HCEC 1CT (cell line): ENCODE measurements around the gene SLC2A9.

Source experiments
- DNase-seq: peaks from one replicate; pipeline ENCODE4 v3.0.0-alpha.2; 2017

SLC2A9 gene

GRCh38 chr4:10020871-10021652, at the start of gene SLC2A9:
Gene SLC2A9 (minus strand): TSS chr4:10021497. CDS start chr4:10021429, 68 bp downstream.
- no peak for DNase-seq

GRCh38 chr4:10069075-10069642, 47.9 kb upstream of the SLC2A9 start:
- DNase-seq = no peak

- DNase-seq = no peak
Observed at GRCh38 chr4:10066670-10067651, 45.7 kb upstream of the SLC2A9 start.

GRCh38 chr4:10066206-10066605, 44.9 kb upstream of the SLC2A9 start:
- no peak for DNase-seq

GRCh38 chr4:10063544-10064300, 42.4 kb upstream of the SLC2A9 start:
- no peak for DNase-seq

- DNase-seq = peak; percentile 25
Observed at GRCh38 chr4:10061650-10062415, 40.5 kb upstream of the SLC2A9 start.

- no peak for DNase-seq
Observed at GRCh38 chr4:10058371-10058770, 37.1 kb upstream of the SLC2A9 start.

GRCh38 chr4:10057023-10057395, 35.7 kb upstream of the SLC2A9 start:
- no peak for DNase-seq

- no peak for DNase-seq
Observed at GRCh38 chr4:10056334-10057022, 35.2 kb upstream of the SLC2A9 start.

- no peak for DNase-seq
Observed at GRCh38 chr4:10055871-10056270, 34.6 kb upstream of the SLC2A9 start.

GRCh38 chr4:10054571-10055041, 33.3 kb upstream of the SLC2A9 start:
- no peak for DNase-seq

- DNase-seq = no peak
Observed at GRCh38 chr4:10053635-10054453, 32.5 kb upstream of the SLC2A9 start.

GRCh38 chr4:10051517-10052135, 30.3 kb upstream of the SLC2A9 start:
- DNase-seq = no peak

GRCh38 chr4:10050721-10051120, 29.4 kb upstream of the SLC2A9 start:
- DNase-seq = no peak

GRCh38 chr4:10050261-10050661, 29.0 kb upstream of the SLC2A9 start:
- DNase-seq = no peak

- DNase-seq = no peak
Observed at GRCh38 chr4:10048941-10049697, 27.8 kb upstream of the SLC2A9 start.

- no peak for DNase-seq
Observed at GRCh38 chr4:10047967-10048366, 26.7 kb upstream of the SLC2A9 start.

GRCh38 chr4:10046471-10046870, 25.2 kb upstream of the SLC2A9 start:
- DNase-seq = no peak

- no peak for DNase-seq
Observed at GRCh38 chr4:10045481-10045880, 24.2 kb upstream of the SLC2A9 start.
